WTC11 (cell line): ENCODE data around the gene NOD1. TPM values are rescaled to one million over a fixed set of nuclear protein-coding genes. Genes with fewer than 3 reads are reported as not detected.
A peak's percentile ranks its signal among the peaks of the same experiment; 100 is the strongest.
"Not testable (repeated sequence)": the region's sequence is repeated elsewhere in the genome, so short reads cannot be mapped to it uniquely, and the experiment has no call there.

Experiments
- ATAC-seq: fragments of 200-7000 bp; cut with Tn5 transposase; 2 replicates; pipeline ENCODE4 v1.10.0; 2021; ENCODE audit warnings: mild to moderate bottlenecking, moderate library complexity
- CTCF ChIA-PET: fragments of 300-600 bp; sonication (Branson Sonifier 250); formaldehyde crosslinking; loops from one replicate; lab custom pipeline; 2021; ENCODE audit warnings: antibody characterized with exemption; lab: Charles Lee
- POLR2A ChIA-PET: fragments of 350-600 bp; sonication (Branson Sonifier 250); formaldehyde crosslinking; loops from one replicate; lab custom pipeline; 2021; ENCODE audit warnings: antibody characterized with exemption; lab: Charles Lee
- DNase-seq: peaks from one replicate; pipeline ENCODE4 v3.0.0; 2021; ENCODE audit warnings: low spot score
- H3K27ac Mint-ChIP-seq: 2 replicates; pipeline ENCODE4 v1.8.0; 2021; ENCODE audit warnings: mixed read lengths
- H3K27me3 Mint-ChIP-seq: 2 replicates; pipeline ENCODE4 v1.8.0; 2021; ENCODE audit warnings: low read depth, mild to moderate bottlenecking, moderate library complexity, mixed read lengths
- H3K36me3 Mint-ChIP-seq: 2 replicates; pipeline ENCODE4 v1.8.0; 2021; ENCODE audit warnings: mixed read lengths
- H3K4me1 Mint-ChIP-seq: 2 replicates; pipeline ENCODE4 v1.8.0; 2022; ENCODE audit warnings: mixed read lengths
- H3K4me3 Mint-ChIP-seq: 2 replicates; pipeline ENCODE4 v1.8.0; 2021; ENCODE audit warnings: mild to moderate bottlenecking, moderate library complexity, mixed read lengths
- H3K9me3 Mint-ChIP-seq: 2 replicates; pipeline ENCODE4 v1.8.0; 2021; ENCODE audit warnings: mixed read lengths
- ATF1 ChIP-seq: sonication (generic); formaldehyde crosslinking; IDR thresholded peaks from 2 replicates; pipeline ENCODE4 v1.8.1; 2023; ENCODE audit warnings: mild to moderate bottlenecking, moderate library complexity, missing genetic modification reagents
- ESRRA ChIP-seq: sonication (generic); formaldehyde crosslinking; IDR thresholded peaks from 2 replicates; pipeline ENCODE4 v1.8.1; 2022; ENCODE audit warnings: mild to moderate bottlenecking, missing genetic modification reagents, borderline replicate concordance
- FOXK1 ChIP-seq: sonication (generic); formaldehyde crosslinking; IDR thresholded peaks from 2 replicates; pipeline ENCODE4 v1.8.0; 2022; ENCODE audit warnings: mild to moderate bottlenecking, moderate library complexity, missing genetic modification reagents
- KAT7 ChIP-seq: sonication (generic); formaldehyde crosslinking; IDR thresholded peaks from 2 replicates; pipeline ENCODE4 v1.8.1; 2023; ENCODE audit warnings: missing genetic modification reagents, mild to moderate bottlenecking, borderline replicate concordance
- MXD4 ChIP-seq: fragments of 250-450 bp; sonication (Bioruptor Pico); IDR thresholded peaks from 2 replicates; pipeline ENCODE4 v1.8.0; 2021; ENCODE audit warnings: mild to moderate bottlenecking, moderate library complexity, borderline replicate concordance
- RORB ChIP-seq: fragments of 250-450 bp; sonication (Bioruptor Pico); IDR thresholded peaks from 2 replicates; pipeline ENCODE4 v1.9.0; 2021; ENCODE audit warnings: mild to moderate bottlenecking
- SMAD3 ChIP-seq: sonication (generic); formaldehyde crosslinking; IDR thresholded peaks from 2 replicates; pipeline ENCODE4 v1.8.0; 2022; ENCODE audit warnings: missing genetic modification reagents, mild to moderate bottlenecking, borderline replicate concordance
- TEAD1 ChIP-seq: sonication (generic); formaldehyde crosslinking; IDR thresholded peaks from 2 replicates; pipeline ENCODE4 v1.8.0; 2022; ENCODE audit warnings: mild to moderate bottlenecking, missing genetic modification reagents
- TEAD4 ChIP-seq: sonication (generic); formaldehyde crosslinking; IDR thresholded peaks from 2 replicates; pipeline ENCODE4 v1.8.0; 2022; ENCODE audit warnings: mild to moderate bottlenecking, missing genetic modification reagents
- TP53 ChIP-seq: sonication (generic); formaldehyde crosslinking; IDR thresholded peaks from 2 replicates; pipeline ENCODE4 v1.8.1; 2023; ENCODE audit warnings: mild to moderate bottlenecking, missing genetic modification reagents
- ZBTB21 ChIP-seq: sonication (generic); formaldehyde crosslinking; IDR thresholded peaks from 2 replicates; pipeline ENCODE4 v1.8.1; 2023; ENCODE audit warnings: mild to moderate bottlenecking, missing genetic modification reagents, borderline replicate concordance
- ZNF138 ChIP-seq: sonication (generic); formaldehyde crosslinking; conservative IDR thresholded peaks from 2 replicates; pipeline ENCODE4 v1.8.1; 2022; ENCODE audit warnings: mild to moderate bottlenecking, moderate library complexity, missing genetic modification reagents
- ZNF232 ChIP-seq: sonication (generic); formaldehyde crosslinking; IDR thresholded peaks from 2 replicates; pipeline ENCODE4 v1.8.0; 2022; ENCODE audit warnings: mild to moderate bottlenecking, missing genetic modification reagents
- ZNF396 ChIP-seq: fragments of 250-450 bp; sonication (Bioruptor Pico); IDR thresholded peaks from 2 replicates; pipeline ENCODE4 v1.8.0; 2021; ENCODE audit warnings: mild to moderate bottlenecking, moderate library complexity, borderline replicate concordance
- total RNA-seq: library from RNA; stranded (reverse); gene quantifications from 3 replicates; pipeline ENCODE4 v1.2.3, GENCODE V29; 2021
- TF ChIP-seq, protein P1 (sequence below): fragments of 250-450 bp; sonication (Bioruptor Pico); IDR thresholded peaks from 2 replicates; pipeline ENCODE4 v1.9.0; 2021; ENCODE audit warnings: moderate library complexity, mild to moderate bottlenecking, inconsistent platforms, borderline replicate concordance
- TF ChIP-seq, protein P2 (sequence below): sonication (generic); formaldehyde crosslinking; IDR thresholded peaks from 2 replicates; pipeline ENCODE4 v1.8.0; 2022; ENCODE audit warnings: mild to moderate bottlenecking, missing genetic modification reagents
- TF ChIP-seq, protein P3 (sequence below): sonication (generic); formaldehyde crosslinking; IDR thresholded peaks from 2 replicates; pipeline ENCODE4 v1.8.1; 2023; ENCODE audit warnings: mild to moderate bottlenecking, missing genetic modification reagents, borderline replicate concordance

The NOD1 gene
- total RNA-seq, 1 experiment from 2014 or later = 6.4 TPM

DNA sequence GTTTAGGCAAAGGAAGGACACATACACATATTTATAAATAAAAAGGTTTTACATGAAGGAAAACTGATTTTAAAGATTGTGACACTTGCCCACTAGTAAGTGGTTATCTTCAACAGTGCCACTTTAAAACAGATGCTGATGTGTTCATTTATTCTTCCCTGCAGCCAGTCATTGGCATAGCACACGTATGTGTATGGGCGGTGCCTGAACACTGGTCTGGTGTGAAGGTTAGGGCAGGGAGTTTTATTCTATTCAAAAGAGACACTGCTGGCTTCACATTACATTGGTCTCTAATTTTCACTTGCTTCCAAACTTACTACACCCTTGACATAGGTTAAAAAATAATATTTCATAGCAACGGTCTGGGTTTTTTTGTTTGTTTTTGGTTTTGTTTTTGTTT lies 57.9 kb downstream of the NOD1 start:
- H3K27ac Mint-ChIP-seq = peak overlapping the region; percentile 90; the same call in 1 of the 2 replicates

DNA sequence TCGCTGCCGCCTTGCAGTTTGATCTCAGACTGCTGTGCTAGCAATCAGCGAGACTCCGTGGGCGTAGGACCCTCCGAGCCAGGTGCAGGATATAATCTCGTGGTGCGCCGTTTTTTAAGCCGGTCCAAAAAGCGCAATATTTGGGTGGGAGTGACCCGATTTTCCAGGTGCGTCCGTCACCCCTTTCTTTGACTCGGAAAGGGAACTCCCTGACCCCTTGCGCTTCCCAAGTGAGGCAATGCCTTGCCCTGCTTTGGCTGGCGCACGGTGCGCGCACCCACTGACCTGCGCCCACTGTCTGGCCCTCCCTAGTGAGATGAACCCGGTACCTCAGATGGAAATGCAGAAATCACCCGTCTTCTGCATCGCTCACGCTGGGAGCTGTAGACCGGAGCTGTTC lies 58.5 kb downstream of the NOD1 start:
- H3K9me3 Mint-ChIP-seq, CTCF ChIA-PET, DNase-seq, H3K36me3 Mint-ChIP-seq, ATAC-seq, H3K27me3 Mint-ChIP-seq, H3K4me1 Mint-ChIP-seq, POLR2A ChIA-PET: not testable (repeated sequence)
- H3K27ac Mint-ChIP-seq = peak overlapping the region; percentile 90
- peak overlapping the region; percentile 77 for H3K4me3 Mint-ChIP-seq

More for the DNA sequence above, 57.9 kb downstream of the NOD1 start:
- Mint-ChIP-seq H3K36me3 (peaks cover 6% of the 10 kb centered on the region; the same call in 1 of the 2 replicates), H3K27me3 (peaks cover 4% of the 10 kb centered on the region; the same call in 1 of the 2 replicates), H3K4me1 (peaks cover 5% of the 10 kb centered on the region), H3K9me3 (peaks cover 7% of the 10 kb centered on the region), H3K4me3 (peak overlapping the region; percentile 77)
- ATAC-seq = no peak
- no peak for TF ChIP-seq TP53
- TF ChIP-seq TEAD4 (CRISPR knock-in tag) = no peak
- no peak for TF ChIP-seq RORB (CRISPR knock-in tag)
- no peak for TF ChIP-seq ZNF138 (CRISPR knock-in tag)
- no peak for TF ChIP-seq MXD4 (CRISPR knock-in tag)
- TF ChIP-seq, protein P1, sequence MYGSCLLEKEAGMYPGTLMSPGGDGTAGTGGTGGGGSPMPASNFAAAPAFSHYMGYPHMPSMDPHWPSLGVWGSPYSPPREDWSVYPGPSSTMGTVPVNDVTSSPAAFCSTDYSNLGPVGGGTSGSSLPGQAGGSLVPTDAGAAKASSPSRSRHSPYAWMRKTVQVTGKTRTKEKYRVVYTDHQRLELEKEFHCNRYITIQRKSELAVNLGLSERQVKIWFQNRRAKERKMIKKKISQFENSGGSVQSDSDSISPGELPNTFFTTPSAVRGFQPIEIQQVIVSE = no peak
- no peak for TF ChIP-seq ESRRA (CRISPR knock-in tag)
- no peak for TF ChIP-seq FOXK1 (CRISPR knock-in tag)
- TF ChIP-seq, protein P2, sequence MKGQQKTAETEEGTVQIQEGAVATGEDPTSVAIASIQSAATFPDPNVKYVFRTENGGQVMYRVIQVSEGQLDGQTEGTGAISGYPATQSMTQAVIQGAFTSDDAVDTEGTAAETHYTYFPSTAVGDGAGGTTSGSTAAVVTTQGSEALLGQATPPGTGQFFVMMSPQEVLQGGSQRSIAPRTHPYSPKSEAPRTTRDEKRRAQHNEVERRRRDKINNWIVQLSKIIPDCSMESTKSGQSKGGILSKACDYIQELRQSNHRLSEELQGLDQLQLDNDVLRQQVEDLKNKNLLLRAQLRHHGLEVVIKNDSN (CRISPR knock-in tag) = no peak
- no peak for TF ChIP-seq ZNF396
- TF ChIP-seq TEAD1 = no peak
- TF ChIP-seq SMAD3 (CRISPR knock-in tag) = no peak
- TF ChIP-seq ZBTB21 (CRISPR knock-in tag) = no peak
- TF ChIP-seq ATF1 (CRISPR knock-in tag) = no peak
- TF ChIP-seq, protein P3, sequence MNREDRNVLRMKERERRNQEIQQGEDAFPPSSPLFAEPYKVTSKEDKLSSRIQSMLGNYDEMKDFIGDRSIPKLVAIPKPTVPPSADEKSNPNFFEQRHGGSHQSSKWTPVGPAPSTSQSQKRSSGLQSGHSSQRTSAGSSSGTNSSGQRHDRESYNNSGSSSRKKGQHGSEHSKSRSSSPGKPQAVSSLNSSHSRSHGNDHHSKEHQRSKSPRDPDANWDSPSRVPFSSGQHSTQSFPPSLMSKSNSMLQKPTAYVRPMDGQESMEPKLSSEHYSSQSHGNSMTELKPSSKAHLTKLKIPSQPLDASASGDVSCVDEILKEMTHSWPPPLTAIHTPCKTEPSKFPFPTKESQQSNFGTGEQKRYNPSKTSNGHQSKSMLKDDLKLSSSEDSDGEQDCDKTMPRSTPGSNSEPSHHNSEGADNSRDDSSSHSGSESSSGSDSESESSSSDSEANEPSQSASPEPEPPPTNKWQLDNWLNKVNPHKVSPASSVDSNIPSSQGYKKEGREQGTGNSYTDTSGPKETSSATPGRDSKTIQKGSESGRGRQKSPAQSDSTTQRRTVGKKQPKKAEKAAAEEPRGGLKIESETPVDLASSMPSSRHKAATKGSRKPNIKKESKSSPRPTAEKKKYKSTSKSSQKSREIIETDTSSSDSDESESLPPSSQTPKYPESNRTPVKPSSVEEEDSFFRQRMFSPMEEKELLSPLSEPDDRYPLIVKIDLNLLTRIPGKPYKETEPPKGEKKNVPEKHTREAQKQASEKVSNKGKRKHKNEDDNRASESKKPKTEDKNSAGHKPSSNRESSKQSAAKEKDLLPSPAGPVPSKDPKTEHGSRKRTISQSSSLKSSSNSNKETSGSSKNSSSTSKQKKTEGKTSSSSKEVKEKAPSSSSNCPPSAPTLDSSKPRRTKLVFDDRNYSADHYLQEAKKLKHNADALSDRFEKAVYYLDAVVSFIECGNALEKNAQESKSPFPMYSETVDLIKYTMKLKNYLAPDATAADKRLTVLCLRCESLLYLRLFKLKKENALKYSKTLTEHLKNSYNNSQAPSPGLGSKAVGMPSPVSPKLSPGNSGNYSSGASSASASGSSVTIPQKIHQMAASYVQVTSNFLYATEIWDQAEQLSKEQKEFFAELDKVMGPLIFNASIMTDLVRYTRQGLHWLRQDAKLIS = no peak
- no peak for TF ChIP-seq KAT7 (CRISPR knock-in tag)
- POLR2A ChIA-PET = no interaction called here
- DNase-seq = no peak
- CTCF ChIA-PET = no interaction called here

DNA sequence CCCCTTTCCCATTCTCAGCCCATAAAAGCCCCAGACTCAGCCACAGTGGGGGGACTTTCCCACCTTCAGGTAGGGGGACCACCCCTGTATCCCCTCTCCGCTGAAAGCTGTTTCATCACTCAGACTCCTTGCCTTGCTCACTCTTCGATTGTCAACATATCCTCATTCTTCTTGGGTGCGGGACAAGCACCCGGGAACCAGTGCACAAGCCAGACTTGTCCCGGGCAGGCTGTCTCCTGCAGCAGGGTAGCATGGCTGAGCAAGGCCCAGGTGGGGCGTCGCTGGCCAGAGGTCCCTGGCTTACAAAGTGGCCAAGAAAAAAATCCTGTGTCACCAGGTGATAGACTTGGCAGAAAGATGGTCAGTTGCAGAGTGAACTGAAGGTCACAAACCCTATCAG lies 64.7 kb downstream of the NOD1 start:
- peaks cover 12% of the 10 kb centered on the region for H3K36me3 Mint-ChIP-seq
- H3K4me1 Mint-ChIP-seq = peaks cover 2% of the 10 kb centered on the region; the same call in 1 of the 2 replicates
- no peak for DNase-seq
- H3K27ac Mint-ChIP-seq = no peak overlapping the region
- H3K27me3 Mint-ChIP-seq = peaks cover 7% of the 10 kb centered on the region
- H3K4me3 Mint-ChIP-seq = no peak overlapping the region
- no peak for ATAC-seq
- ChIA-PET POLR2A (no interaction called here), CTCF (interaction anchor here (1.2 to 5.3 kb wide), 3 partner anchors 55 to 249 kb away, joined by 3 to 60 read pairs (median 10); no protein-coding TSS in a partner anchor)
- TF ChIP-seq ZNF232 (no peak), TEAD4 (CRISPR knock-in tag) (no peak)
- TF ChIP-seq, all 79 proteins: peak for 0
- peaks cover 12% of the 10 kb centered on the region for H3K9me3 Mint-ChIP-seq
